Activated CD8-positive, alpha-beta memory T cell treated with anti-CD3 and anti-CD28 coated beads for 1 hour (primary cell): Measurements from ENCODE around the gene PCYT1A.

Experiments
- DNase-seq, 2 donors: peaks; one replicate each; pipeline ENCODE4 v3.0.0-alpha.2; 2020; ENCODE audit warnings: low read depth in 1 of 2; ENCODE audit errors: extremely low read depth in 1 of 2

PCYT1A gene

DNA sequence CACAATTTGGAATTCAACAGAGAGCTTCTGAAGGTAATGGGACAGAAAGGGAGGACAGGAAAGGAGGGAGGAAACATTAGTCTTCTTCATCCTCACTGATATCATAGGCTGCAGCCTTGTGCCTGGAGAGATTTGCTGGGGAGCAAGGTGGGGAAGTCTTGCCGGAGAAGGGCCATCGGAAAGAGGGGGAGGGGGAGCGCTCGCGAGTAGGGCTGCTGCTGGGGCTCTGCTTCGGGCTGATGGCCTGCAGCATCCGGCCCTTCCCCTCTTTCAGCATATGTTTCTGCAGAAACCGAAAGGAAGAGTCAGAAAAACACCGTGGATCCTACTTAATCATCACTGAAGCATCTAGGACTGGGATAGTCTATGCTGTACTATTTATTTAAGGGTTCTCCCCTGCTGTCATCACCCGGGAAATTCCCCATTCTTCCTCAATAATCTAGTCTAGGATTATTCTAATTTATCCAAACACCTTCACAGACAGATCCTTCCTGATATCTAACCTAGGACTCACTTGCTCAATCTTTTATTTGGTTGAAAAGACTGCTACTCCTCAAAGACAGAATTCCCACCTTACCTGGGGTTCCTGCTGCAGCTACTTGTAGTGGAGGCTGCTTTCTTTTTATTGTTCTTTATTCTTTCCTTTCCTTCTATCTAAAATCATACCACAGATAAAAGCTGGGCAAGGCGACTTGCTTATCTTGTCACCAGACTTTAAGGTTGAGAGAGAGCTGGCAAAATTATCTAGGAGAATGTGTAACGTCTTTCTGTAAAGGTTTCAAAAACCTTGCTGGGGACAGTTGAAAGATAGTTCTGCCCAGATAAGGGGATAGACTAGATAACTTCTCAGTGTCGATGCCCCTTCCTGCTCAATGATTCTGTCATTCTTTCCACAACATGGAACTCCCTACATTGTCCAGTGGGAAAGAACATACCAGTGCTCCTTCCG lies 48.6 kb downstream of the PCYT1A start:
- no peak for DNase-seq

DNA sequence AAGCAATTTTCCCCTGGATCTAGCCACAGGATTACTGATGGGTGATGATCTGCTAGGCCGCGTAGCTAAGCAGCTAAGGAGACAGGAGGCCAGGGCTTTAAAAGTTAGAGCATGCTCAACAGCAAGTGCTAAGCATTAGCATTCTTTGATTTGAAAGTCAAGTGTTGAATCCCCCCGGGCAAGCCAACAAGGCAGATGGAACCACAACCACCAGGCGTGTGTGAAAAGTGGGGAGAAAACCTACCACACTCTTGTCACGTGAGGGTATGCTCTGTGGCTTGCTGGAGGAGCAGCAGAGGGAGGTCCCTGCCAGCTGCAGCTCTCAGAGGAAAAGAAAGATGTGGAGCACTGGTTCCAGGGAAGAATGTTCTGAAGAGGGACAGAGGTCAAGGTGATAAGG lies 50.3 kb downstream of the PCYT1A start:
- DNase-seq: no peak

DNA sequence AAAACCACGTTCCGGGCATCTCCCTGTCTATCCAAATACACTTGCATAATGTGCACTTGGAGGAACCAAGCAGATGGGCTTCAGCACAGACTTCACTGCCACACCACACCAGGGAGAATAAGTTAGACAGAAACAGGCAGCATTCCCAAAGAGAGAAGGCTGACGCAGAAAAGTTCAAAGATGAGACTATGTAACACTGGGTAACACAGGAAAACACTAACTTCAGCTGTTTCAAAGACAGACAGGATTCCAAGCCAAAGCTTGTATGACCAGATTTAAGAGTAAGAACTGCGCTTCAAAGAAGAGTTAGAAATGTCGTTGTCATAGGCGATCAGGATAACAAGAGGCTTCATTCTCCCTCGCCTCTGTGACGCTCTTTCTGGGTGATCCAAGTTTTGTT lies 51.3 kb downstream of the PCYT1A start:
- DNase-seq: no peak

DNA sequence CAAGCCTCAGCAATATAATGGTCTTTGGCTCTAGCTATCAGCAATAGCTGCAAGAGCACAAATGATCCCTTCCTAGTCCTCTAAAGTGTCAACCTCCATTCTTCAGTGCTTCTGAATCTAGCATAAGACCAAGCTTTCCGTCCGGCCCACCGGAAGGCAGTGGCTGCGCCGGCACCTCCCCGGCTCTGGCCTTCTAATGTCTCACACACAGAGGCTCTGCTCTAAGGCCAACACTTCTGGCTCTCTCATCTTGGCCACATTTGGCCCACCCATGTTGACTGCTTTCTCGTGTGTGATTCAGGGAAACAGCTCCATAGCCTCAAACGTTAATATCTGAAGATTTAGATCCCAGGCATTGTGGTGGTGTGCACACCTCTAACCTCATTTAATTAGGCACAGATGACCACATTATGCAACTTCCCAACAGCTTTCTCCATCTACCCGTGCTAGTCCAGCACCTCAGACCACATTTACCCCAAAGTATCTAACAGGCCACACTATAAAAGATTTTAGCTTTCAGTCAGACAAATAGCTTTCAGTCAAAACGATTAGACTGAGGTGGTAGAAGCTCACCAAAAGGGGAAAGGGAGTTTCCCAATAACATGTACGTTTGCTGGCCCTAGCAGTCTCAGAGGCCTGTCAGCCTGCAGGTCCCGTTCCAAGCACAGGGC lies 51.9 kb downstream of the PCYT1A start:
- DNase-seq: no peak

DNA sequence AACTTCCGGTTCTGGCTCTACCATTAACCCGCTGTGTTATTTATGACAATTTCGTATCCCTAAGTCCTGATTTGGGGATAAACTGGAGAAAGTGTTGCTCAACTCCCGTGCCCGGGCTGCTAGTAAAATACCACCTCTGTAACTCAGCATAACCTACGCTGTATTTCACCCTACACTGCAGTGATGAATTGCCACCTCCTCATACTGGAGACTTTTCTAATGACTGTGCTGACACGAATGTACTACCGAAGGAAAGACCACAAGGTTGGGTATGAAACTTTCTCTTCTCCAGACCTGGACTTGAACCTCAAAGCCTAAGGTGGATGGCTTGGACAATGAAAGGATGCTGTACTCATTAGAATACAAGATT lies 54.7 kb downstream of the PCYT1A start:
- no peak for DNase-seq

DNA sequence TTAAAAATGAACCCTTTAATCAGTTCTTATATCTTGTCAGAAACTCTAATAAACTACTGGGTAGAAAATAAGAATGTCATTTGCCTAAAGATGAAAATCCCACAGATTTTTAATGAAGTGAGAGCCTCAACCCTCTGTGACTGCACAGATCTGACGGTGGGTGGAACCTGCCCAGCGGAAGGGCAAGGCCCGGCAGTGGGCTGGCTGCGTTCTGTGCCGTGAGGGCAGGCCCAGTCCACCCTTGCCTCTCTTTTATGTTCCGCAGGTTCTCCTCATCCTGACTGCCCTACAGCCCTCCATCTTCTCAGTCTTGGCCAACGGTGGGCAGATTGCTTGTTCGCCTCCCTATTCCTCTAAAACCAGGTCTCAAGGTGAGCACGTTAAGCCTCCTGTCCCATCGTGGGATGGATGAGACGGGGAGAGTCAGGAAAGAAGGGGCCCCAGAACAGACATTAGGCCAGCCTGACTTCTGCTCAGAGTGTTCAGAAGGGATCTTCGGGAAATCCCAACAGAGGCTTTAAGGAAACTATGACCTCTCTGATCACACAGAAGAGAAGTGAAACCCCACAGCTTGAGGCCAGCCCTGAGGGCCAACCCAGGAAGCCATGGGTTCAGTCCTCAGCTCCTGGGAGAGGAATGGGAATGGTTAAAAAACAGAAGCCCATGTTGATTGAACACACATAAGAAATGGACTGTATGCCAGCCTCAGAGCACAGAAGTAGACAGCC lies 55.2 kb downstream of the PCYT1A start:
- no peak for DNase-seq

DNA sequence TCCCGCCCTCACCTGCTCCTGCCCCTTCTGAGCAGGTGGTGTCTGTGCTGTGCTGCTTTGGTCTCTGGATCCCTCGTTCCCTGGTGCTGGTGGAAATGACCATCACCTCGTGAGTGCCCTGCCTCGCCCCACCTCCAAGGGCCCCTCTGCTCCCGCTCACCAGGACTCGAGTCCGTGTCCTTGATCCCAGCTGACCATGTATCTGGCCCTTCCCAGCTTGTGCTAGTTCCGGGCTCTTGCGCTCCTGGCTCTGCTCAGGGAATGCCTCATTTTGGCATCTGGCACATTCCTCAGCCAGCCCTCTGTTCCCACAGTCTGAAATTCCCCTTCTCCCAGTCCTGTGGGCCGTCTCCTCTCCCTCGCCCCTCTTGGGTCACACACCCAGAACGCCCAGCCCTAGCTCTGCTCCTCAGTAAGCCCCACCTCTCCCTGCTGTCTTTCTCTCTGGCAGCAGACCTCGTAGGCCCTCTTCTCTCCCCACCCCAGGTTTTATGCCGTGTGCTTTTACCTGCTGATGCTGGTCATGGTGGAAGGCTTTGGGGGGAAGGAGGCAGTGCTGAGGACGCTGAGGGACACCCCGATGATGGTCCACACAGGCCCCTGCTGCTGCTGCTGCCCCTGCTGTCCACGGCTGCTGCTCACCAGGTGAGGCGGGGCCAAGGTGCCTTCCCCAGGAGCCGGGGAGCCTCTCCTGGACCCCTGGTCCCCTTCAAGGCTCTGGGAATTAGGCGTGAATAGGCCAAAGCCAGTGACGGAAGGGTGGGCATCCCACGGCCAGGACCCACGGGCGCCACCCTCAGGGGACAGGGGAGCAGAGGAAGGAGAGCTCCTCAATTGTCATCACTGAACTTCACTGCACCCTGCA lies 59.7 kb downstream of the PCYT1A start:
- DNase-seq: no peak

DNA sequence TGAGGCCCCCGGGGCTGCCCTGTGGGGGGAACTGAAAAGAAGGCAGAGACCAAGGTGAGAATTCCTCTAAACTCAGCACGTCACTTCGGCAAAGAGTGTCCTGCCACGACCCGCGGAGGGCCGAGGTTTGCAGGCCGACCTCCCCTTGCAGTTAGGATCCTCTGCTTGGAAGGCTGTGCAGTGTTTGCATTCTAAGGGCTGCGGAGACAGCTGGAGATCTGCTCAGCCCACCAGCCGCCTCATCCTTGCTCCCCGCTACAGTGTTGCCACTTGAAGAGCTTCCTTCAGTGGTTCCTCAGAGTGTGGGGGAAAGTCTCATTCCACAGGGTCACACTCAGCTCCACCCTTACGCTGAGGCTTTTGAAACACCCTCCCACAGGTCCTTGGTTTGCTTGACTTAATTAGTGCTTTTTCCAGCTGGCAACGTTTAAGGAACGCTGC lies 60.4 kb downstream of the PCYT1A start:
- no peak for DNase-seq

DNA sequence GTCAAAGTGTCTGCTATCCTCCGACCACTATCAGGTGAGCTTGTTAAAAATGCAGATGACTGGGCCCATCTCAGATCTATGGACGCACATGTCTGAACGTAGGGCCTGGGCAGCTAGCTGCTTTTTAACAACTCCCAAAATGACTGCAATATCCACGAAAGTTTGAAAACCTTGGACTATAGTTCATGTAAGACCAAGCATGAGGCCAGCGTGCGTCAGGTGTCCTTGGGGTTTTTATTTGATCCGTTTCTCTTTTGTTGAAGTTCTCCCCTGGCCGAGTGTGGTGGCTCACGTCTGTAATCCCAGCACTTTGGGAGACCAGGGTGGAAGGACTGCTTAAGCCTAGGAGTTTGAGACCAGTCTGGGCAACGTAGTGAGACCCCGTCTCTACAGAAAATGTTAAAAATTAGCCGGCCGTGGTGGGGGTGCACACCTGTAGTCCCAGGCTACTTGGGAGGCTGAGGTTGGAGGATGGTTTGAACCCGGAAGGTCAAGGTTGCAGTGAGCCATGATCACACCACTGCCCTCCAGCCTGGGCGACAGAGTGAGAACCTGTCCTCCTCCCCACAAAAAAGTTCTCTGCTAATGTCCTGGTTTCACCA lies 61.7 kb downstream of the PCYT1A start:
- DNase-seq: no peak

DNA sequence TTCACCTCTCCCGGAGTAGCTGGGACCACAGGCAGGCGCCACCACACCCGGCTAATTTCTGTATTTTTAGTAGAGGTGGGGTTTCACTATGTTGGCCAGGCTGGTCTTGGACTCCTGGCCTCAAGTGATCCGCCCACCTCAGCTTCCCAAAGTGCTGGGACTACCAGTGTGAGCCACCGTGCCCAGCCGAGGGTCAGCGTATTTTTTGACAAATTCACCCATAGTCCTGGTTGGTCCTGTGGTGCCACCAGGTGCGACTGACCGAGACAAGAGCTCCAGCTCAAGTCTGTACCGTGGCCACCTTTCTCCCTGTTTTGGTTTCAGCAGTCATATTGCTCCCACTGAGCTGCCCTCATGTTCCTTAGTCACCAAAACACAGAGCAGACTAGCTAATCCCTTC lies 62.4 kb downstream of the PCYT1A start:
- DNase-seq: no peak

DNA sequence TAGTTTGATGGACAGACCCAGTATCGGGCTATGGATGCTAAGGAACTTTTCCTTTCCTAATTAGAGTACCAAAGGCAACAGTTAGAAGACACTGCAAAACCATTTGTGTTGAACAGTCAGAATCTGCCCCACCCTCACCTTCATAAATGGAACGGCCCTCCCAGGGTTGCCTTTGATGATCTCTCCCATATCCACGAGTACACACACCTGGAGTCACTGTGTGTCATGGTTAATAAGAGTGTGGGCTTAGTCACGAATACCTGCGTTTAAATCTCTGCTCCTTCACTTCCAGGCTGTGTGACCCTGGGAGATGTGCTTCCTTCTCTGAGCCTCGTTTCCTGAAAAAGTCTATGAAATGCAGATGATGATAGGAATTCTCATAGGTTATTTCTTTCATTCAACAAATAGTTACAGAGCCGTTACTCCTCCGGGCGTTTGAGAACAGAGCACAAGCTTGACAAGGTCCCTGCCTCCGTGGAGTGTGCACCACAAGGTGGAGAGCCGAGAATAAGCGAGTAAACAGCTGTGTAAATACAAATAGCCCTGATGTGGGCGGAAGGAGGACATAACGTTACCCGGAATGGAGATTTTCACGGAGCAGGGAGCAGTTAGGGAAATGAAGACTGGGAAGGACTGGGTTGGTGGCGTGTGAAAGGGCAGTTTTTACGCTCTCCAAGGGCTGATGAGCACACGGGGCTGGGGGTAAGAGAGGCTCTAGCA lies 64.5 kb downstream of the PCYT1A start:
- DNase-seq: no peak

DNA sequence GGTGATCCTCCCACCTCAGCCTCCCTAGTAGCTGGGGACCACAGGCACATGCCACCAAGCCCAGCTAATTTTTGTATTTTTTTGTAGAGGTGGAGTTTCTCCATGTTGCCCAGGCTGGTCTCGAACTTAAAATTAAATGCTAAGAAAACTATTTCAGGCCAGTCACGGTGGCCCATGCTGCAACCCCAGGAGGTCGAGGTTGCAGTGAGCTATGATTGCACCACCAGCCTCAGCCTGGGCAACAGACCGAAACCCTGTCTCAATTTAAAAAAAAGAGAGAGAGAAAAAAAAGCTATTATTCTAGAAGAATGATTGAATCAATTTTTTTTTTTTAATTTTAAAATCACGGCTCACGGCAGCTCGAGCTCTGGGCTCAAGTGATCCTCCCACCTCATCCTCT lies 66.5 kb downstream of the PCYT1A start:
- no peak for DNase-seq

DNA sequence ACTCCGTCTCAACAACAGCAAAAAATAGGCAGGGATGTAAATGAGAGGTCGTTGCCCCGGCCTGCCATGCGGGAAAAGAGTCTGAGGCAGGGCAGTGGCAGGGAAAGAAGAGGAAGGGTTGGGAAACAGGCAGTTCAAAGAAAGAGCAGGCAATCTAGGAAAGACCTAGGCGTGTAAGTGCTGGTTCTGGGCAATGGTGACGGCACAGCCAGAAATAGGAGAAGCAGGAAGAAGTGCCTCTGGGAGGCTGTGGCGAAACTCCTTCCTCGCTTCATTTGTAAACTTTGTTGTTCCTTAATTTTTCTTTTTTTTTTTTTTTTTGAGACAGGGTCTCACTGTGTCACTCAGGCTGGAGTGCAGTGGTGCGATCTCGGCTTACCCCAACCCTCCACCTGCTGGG lies 66.9 kb downstream of the PCYT1A start:
- no peak for DNase-seq

DNA sequence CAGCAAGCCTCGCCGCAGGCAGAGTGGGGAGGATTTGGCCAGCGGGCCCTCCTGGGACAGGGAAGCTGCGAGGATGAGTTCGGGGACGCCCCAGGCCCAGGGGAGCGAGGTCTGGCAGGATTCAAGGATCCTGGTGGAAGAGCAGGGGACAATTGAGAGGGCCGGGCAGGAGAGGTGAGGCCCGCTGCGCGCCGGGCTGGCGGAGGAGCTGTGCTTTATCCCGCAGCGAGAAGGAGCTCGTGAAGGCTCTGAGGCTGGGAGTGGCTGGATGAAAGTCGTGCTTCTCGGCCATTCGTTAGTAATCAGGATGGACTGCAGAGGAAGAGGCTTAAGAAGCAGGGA lies 67.6 kb downstream of the PCYT1A start:
- DNase-seq: no peak

DNA sequence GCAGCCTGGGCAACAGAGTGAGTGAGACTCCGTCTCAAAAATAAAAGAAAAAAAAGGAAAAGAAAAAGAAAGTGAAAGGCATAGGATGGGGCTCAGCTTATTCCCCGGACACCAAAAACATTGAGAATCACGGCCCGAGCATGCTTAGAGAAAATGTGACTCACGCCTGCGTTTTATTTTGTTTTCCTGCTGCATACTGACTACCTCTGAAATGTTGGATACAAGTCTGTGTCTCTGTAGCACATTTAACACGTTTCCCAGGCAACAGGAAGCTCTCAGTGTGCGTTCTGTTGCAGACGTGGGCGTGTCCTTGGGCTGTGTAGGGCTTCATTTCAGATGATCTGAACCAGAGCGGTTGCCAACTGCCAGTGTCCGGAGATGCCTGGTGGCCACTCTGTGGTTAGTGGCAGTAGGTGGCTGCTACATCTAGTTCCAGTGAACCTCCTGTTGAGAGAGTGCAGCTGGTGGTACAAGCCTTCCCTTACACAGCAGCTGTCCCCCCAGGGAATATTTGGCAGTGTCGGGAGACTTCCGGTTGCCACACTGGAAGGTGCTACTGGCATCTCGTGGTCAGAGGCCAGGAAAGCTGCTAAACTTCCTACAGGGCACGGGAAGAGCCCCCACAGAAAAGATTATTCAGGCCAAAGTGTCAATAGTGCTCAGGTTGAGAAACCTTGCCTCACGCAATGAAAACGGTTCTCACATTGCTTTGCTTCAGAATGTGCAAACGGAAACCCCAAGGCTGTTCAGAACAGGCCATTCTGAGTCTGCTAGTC lies 68.1 kb downstream of the PCYT1A start:
- DNase-seq: peak; percentile 30 to 31

DNA sequence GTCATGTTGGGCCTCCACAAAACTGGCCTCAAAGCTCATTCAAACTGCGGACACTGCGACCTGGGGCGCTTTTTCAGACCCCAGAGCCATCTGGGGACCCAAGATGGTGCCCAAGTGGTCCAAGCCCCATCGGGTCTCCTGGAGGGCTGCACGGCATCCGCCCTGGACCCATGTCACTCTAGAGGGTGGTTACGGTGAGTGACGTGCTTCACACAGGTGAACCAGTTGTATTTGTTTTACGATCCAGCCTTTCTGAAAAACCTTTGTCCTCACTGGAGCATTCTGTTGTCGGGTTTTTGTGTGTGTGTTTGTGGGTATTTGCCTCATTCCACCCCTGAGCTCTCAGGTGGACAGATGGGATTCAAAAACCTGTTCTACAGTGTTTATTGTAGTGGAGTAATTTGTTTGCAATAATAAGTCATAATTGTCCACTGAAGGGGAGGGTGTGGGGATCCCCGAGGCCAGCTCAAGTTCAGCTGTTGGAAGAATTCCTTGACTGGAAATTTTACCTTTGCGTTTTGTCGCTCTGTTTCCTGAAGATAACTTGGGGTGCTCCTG lies 69.3 kb downstream of the PCYT1A start:
- DNase-seq: no peak

DNA sequence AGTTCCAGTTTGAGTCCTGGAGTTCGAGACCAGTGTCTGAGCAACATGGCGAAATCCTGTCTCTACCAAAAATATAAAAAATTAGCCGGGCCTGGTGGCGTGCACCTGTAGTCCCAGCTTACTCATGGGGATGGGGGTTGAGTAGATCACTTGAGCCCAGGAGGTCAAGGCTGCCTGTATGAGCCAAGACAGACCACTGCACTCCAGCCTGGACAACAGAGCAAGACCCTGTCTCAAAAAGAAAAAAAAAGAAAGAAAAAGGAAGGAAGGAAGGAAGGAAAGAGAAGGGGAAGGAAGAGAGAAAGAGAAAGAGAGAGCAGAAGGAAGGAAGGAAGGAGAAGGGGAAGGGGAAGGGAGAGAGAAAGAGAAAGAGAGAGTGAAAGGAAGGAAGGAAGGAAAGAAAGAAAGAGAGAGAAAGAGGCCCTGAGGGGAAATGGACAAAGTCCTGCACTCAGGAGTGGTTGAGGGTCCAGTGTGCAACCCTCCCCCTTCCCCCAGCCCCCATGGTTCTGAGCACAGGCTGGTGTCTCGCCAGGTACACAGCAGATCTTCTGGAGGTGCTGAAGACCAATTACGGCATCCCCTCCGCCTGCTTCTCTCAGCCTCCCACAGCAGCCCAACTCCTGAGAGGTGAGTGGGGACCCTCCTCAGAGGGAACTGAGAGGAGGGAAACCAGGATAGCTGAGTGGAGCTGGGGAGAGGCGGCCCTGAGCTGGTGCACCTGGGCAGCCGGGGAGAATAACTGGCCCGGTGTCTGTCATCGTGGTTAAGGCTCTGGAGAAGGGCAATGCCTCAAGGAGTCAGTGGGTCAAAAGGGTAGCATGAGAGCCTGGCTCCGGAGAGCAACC lies 70.0 kb downstream of the PCYT1A start:
- DNase-seq: no peak
